ENCODE data around the gene LHX3.

Gene LHX3

GRCh38 chr9:136204145-136204805 lies 653 bp downstream of the LHX3 start:
- DNase-seq = no peak

- no peak for DNase-seq
Measured at GRCh38 chr9:136203408-136204144, 1.4 kb downstream of the LHX3 start.

- DNase-seq = no peak
Measured at GRCh38 chr9:136202454-136203407, 2.2 kb downstream of the LHX3 start.

- DNase-seq = no peak
Measured at GRCh38 chr9:136201609-136202453, 3.1 kb downstream of the LHX3 start.

GRCh38 chr9:136201174-136201573 lies 3.8 kb downstream of the LHX3 start:
- no peak for DNase-seq

- DNase-seq = no peak
Measured at GRCh38 chr9:136200424-136200823, 4.5 kb downstream of the LHX3 start.

- no peak for DNase-seq
Measured at GRCh38 chr9:136199391-136200288, 5.3 kb downstream of the LHX3 start.

- no peak for DNase-seq
Measured at GRCh38 chr9:136198605-136199083, 6.3 kb downstream of the LHX3 start.

- no peak for DNase-seq
Measured at GRCh38 chr9:136197930-136198604, 6.9 kb downstream of the LHX3 start.

- DNase-seq = no peak
Measured at GRCh38 chr9:136197084-136197875, 7.6 kb downstream of the LHX3 start.

GRCh38 chr9:136196404-136197083 lies 8.4 kb downstream of the LHX3 start:
- no peak for DNase-seq

- no peak for DNase-seq
Measured at GRCh38 chr9:136194540-136194939, 10.4 kb downstream of the LHX3 start.

GRCh38 chr9:136193891-136194279 lies 11.0 kb downstream of the LHX3 start:
- DNase-seq = no peak

- no peak for DNase-seq
Measured at GRCh38 chr9:136193127-136193890, 11.6 kb downstream of the LHX3 start.

- DNase-seq = no peak
Measured at GRCh38 chr9:136192289-136193126, 12.4 kb downstream of the LHX3 start.

- no peak for DNase-seq
Measured at GRCh38 chr9:136191960-136192286, 13.0 kb downstream of the LHX3 start.

All from cortex of kidney (tissue), 1 donor.